HG02763 (cell line): ENCODE measurements around the gene ALPI.

Source experiments
- ATAC-seq: cut with Tn5 transposase; IDR thresholded peaks from one replicate; pipeline ENCODE4 v1.9.1; 2021; ENCODE audit warnings: mild to moderate bottlenecking, moderate library complexity; ENCODE audit not compliant: unreplicated experiment

The ALPI gene

GRCh38 chr2:232458661-232459418 lies 2.9 kb downstream of the ALPI start:
- no peak for ATAC-seq

GRCh38 chr2:232459419-232460035 lies 3.6 kb downstream of the ALPI start:
- ATAC-seq, result no peak

- no peak for ATAC-seq
These were observed 4.2 kb downstream of the ALPI start for GRCh38 chr2:232460171-232460570.

- no peak for ATAC-seq
These were observed 8.0 kb downstream of the ALPI start for GRCh38 chr2:232463701-232464543.

- ATAC-seq, result no peak
These were observed 8.6 kb downstream of the ALPI start for GRCh38 chr2:232464544-232464885.

- no peak for ATAC-seq
These were observed 9.1 kb downstream of the ALPI start for GRCh38 chr2:232465061-232465460.

- no peak for ATAC-seq
These were observed 10.3 kb downstream of the ALPI start for GRCh38 chr2:232466221-232466620.

- no peak for ATAC-seq
These were observed 17.5 kb downstream of the ALPI start for GRCh38 chr2:232473467-232473890.

- no peak for ATAC-seq
These were observed 20.1 kb downstream of the ALPI start for GRCh38 chr2:232476045-232476444.

GRCh38 chr2:232476791-232477190 lies 20.8 kb downstream of the ALPI start:
- ATAC-seq, result no peak

GRCh38 chr2:232477751-232478510 lies 22.0 kb downstream of the ALPI start:
- ATAC-seq, result no peak

- no peak for ATAC-seq
These were observed 22.8 kb downstream of the ALPI start for GRCh38 chr2:232478571-232479340.

- ATAC-seq, result no peak
These were observed 23.6 kb downstream of the ALPI start for GRCh38 chr2:232479341-232480200.

- ATAC-seq, result no peak
These were observed 24.5 kb downstream of the ALPI start for GRCh38 chr2:232480201-232481190.

- ATAC-seq, result no peak
These were observed 25.6 kb downstream of the ALPI start for GRCh38 chr2:232481322-232482140.

GRCh38 chr2:232482301-232483238 lies 26.6 kb downstream of the ALPI start:
- no peak for ATAC-seq
